GM19395 (cell line): ENCODE results near the gene KLHDC8A.
"Not testable (repeated sequence)": the region's sequence is repeated elsewhere in the genome, so short reads cannot be mapped to it uniquely, and the experiment has no call there.

ENCODE experiments used
- ATAC-seq: cut with Tn5 transposase; IDR thresholded peaks from one replicate; pipeline ENCODE4 v1.9.1; 2021; ENCODE audit warnings: mild to moderate bottlenecking, moderate library complexity; ENCODE audit not compliant: unreplicated experiment

The KLHDC8A gene

DNA sequence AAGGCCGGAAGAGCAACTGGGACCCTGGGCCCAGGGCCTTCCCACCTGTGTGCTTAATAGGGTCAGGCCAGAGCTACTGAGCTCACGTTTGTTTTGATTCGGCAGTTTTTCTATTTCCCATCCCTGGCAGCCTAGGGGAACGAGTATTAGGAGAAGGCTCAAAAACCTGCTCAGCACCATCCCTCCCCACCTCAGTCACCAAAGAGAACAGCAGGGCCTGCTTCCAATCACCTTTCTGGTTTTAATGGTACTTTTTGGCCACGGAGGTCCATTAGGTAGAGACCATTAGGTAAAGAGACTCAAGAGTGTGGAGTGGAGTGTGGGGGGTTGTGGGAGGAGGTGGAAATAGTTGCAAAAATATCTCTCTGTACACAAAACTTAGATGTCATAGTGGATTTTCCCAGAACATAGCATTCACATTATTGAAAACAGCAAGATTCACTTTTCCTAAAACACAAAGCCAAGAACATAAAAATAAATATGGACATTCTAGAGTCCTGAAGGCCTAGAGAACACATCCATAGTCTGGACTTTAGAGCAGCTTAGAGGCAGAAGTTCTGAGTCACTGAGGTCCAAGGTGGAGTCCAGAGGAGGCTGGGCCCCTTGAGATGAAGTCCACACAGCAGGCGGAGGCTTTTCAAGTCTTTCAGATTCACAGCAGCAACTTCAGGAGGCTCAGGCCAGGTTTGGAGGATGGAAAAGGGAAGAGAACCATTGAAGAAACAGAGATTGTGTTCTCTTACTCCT, 54.7 kb downstream of the KLHDC8A start:
- ATAC-seq = no peak

DNA sequence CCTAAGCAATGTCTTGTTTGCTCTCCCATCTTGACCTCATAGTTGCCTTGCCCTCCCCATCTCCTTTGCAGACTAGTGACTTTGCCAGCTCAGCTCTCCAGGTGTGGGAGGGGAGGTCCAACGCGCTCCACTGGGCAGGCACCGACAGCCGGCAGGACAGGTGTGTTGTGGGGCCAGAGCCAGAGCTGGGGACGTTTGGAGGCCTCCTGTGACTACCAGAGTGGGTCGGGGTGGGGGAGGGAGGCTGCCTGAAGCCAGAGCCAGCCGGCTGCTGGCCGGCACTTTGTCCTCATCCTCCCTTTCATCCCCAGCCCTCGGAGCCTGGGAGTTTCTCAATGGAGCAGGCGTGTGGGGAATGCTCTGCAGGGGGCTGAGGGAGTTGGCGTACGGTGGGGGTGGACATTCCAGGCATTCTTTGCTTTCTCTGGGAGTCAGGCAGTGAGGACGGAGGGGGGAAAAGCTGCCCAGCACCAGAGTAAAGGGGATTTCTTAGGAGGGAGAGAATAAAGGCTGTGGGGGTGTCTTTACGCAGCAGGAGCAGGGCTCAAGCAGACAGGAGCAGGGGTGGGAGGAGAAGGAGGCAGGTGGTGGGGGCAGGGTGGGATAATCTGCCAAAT, 55.4 kb downstream of the KLHDC8A start:
- ATAC-seq = no peak

GRCh38 chr1:205300149-205300548, 56.6 kb downstream of the KLHDC8A start:
- no peak for ATAC-seq

DNA sequence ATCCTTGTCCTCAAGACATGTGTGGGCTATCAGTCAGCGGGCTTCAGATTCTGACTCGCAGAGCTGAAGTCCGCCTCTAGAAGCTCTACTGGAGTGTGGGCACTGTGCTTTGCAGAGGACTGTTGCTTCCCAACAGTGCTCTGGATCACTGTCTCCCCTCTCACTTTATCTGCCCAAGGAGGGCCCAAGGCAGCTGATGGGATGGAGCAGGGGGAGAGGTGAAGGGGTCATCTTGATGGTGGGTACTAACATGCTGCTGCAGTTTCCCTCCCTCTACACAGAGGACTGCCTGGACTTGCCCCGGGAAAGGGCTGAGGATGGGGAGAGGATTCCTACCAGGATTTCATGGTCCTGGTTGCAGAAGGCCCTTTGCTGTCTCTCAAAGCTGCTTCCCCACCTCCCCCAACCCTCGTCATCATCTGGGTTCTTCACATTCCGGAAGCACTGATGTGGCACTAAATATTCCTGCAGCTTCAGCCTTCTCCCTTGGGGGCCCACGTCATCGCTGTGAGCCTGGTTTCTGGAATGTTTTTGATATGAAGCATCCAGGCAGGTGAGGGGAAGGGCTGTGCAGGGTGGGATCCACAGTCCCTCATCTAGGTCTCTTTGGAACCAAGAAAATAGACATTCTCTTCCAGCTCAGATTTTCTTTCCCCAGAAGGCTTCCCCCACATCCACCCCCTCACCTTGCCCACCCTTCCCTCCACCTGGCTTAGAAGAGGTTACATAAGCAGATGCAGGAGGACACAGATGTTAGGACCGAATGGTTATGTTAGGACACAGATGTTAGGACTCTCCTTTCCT, 58.3 kb downstream of the KLHDC8A start:
- ATAC-seq = no peak

GRCh38 chr1:205297546-205298177, 59.1 kb downstream of the KLHDC8A start:
- ATAC-seq = not testable (repeated sequence)

DNA sequence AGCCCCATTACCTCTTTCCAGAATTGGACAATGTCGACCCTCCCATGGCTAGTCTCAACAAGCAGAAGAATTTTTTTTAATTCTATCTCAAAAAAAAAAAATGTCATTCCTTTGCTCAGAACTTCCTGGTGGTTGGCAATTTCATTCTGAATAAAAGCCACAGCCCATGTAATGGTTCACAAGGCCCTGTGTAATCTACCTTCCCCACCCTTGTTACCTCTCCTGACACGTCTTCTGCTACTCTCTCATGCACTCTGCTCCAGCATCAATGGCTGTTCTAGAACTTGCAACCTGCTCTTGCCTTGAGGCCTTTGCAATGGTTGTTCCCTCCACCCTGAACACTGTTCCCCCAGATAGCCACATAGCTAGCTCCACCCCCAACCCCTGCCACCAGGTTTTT, 60.6 kb downstream of the KLHDC8A start:
- ATAC-seq = no peak

DNA sequence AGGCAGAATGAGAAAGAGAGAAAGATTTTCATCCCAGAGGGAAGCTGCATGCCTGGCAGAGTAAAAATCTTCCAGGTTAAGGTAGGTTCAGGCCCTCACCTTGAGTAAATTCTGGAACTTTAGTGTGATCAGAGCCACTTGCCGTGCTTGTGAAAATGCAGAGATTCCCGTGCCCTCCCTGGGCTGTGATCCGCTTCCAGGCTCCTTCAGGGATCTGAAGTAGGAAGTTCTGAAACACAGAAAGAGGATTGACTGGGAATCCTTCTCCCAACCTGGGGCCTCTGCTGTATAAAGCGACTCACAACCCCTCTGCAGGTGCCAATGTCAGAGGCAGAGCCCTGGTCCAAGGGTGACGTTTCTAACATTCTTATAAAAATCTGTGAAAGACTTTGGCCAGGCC, 61.8 kb downstream of the KLHDC8A start:
- no peak for ATAC-seq

- ATAC-seq = no peak
These were observed 62.4 kb downstream of the KLHDC8A start for GRCh38 chr1:205294175-205294917.

GRCh38 chr1:205293350-205294074, 63.2 kb downstream of the KLHDC8A start:
- ATAC-seq = no peak

- no peak for ATAC-seq
These were observed 65.1 kb downstream of the KLHDC8A start for GRCh38 chr1:205291596-205291995.

GRCh38 chr1:205287767-205288559, 68.8 kb downstream of the KLHDC8A start:
- ATAC-seq = peak; percentile 85

GRCh38 chr1:205287076-205287475, 69.6 kb downstream of the KLHDC8A start:
- ATAC-seq = no peak

GRCh38 chr1:205286335-205286950, 70.3 kb downstream of the KLHDC8A start:
- ATAC-seq = no peak
